GM12892 (cell line): ENCODE measurements around the gene TSPAN15.

Experiments used
- POLR2A ChIP-seq: IDR thresholded peaks from 2 replicates; pipeline ENCODE4 v1.6.1; 2011; ENCODE audit warnings: low read depth, low read length, control low read depth
- TAF1 ChIP-seq: IDR thresholded peaks from 2 replicates; pipeline ENCODE4 v1.6.1; 2011; ENCODE audit warnings: low read depth, mild to moderate bottlenecking, control low read depth, low read length, borderline replicate concordance

DNA sequence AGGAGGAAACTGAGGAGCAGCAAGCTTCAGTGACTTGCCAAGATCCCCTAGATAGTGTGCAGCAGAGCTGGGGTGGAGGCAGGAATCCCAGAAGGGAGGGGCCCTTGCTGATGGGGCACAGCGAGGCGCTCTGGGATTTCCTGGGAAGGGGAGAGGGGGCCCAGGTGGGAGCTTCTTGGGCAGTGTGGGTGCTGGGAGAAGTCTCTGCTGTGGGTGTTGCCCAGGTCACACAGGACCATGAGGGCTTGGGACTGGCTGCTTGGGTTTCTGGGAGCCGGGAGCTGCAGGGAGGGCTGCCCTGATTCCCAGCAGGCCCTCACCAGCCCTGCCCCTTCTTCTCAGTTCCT lies 55.2 kb downstream of the TSPAN15 start:
- TF ChIP-seq TAF1, result no peak
- no peak for TF ChIP-seq POLR2A
